ENCODE results near the gene LMO7. TPM values are rescaled to one million over a fixed set of nuclear protein-coding genes. Genes with fewer than 3 reads are reported as not detected.

The LMO7 gene
- total and polyA plus RNA-seq, 2 experiments from 2014 or later: 47.2 to 105 TPM

DNA sequence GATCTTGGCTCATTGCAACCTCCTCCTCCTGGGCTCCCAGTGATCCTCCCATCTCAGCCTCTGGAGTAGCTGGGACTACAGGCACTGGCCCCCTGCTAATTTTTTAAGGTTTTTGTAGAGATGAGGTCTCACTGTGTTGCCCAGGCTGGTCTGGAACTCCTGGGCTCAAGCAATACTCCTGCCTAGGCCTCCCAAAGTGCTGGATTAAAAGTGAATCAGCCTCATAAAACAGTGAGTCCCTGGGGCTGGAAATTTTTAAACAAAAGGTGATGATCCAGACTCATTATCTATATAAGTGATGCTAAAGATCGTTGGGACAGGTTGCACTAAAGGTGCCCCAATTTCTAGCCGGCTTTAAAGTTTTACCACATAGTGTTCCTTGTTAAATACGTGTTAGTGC, 112.7 kb downstream of the LMO7 start:
- Histone ChIP-seq H3K27me3 (no peaks in the 10 kb centered on the region), H3K4me2 (no peak overlapping the region), H3K36me3 (replicated peaks; ENCODE audit: insufficient read depth, low read depth) (no peaks in the 10 kb centered on the region), H3K79me2 (no peaks in the 10 kb centered on the region), H3K27ac (no peak overlapping the region), H3K4me1 (ENCODE audit: insufficient read depth) (peaks cover 4% of the 10 kb centered on the region), H3K9me3 (ENCODE audit: low read depth) (no peaks in the 10 kb centered on the region), H2AFZ (no peak overlapping the region), H3K9me2 (replicated peaks; ENCODE audit: insufficient read depth) (no peaks in the 10 kb centered on the region), H4K20me1 (ENCODE audit: insufficient read depth, poor library complexity, severe bottlenecking) (no peaks in the 10 kb centered on the region), H3K4me3 (no peak overlapping the region)
- 73% methylated on average over 3 of the region's 3 CpGs for WGBS (ENCODE audit: low lambda C conversion rate, missing lambda C conversion rate)
- DNase-seq (ENCODE audit: low spot score): no peak
- TF ChIP-seq EZH2 (IDR thresholded peaks at IDR 0.05; ENCODE audit: borderline replicate concordance) (no peak), EZH2phosphoT487 (IDR thresholded peaks at IDR 0.05; ENCODE audit: low read depth, severe bottlenecking, unreplicated experiment) (no peak)
- TF ChIP-seq, protein P1, sequence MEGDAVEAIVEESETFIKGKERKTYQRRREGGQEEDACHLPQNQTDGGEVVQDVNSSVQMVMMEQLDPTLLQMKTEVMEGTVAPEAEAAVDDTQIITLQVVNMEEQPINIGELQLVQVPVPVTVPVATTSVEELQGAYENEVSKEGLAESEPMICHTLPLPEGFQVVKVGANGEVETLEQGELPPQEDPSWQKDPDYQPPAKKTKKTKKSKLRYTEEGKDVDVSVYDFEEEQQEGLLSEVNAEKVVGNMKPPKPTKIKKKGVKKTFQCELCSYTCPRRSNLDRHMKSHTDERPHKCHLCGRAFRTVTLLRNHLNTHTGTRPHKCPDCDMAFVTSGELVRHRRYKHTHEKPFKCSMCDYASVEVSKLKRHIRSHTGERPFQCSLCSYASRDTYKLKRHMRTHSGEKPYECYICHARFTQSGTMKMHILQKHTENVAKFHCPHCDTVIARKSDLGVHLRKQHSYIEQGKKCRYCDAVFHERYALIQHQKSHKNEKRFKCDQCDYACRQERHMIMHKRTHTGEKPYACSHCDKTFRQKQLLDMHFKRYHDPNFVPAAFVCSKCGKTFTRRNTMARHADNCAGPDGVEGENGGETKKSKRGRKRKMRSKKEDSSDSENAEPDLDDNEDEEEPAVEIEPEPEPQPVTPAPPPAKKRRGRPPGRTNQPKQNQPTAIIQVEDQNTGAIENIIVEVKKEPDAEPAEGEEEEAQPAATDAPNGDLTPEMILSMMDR (IDR thresholded peaks at IDR 0.05; ENCODE audit: poor library complexity): no peak

DNA sequence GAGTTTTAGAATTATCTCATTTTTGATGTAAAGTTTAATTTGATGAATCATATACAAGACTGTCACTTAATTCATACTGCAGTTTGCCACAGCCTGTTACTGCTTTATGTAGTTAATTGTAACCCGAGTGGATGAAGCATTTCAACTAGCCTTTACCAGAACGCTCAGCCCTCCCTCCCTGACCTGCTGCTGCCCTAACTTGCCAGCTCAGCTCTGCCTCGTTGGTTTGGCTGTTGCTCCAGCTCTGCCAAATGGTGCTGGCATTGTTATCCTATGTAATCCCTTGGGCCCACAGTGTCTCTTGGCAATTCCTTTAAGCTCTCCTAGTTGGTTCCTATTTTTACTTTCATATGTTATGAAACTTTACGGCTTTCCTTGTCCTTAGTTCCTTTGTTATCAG, 113.3 kb downstream of the LMO7 start:
- Histone ChIP-seq H3K27ac (no peak overlapping the region), H3K9me2 (replicated peaks; ENCODE audit: insufficient read depth) (no peaks in the 10 kb centered on the region), H3K4me3 (no peak overlapping the region), H3K27me3 (no peaks in the 10 kb centered on the region), H3K79me2 (no peaks in the 10 kb centered on the region), H4K20me1 (ENCODE audit: insufficient read depth, poor library complexity, severe bottlenecking) (no peaks in the 10 kb centered on the region), H3K4me2 (no peak overlapping the region), H3K4me1 (ENCODE audit: insufficient read depth) (peaks cover 4% of the 10 kb centered on the region), H3K36me3 (replicated peaks; ENCODE audit: insufficient read depth, low read depth) (no peaks in the 10 kb centered on the region), H3K9me3 (ENCODE audit: low read depth) (no peaks in the 10 kb centered on the region), H2AFZ (no peak overlapping the region)
- no peak for TF ChIP-seq EZH2phosphoT487 (IDR thresholded peaks at IDR 0.05; ENCODE audit: low read depth, severe bottlenecking, unreplicated experiment)
- TF ChIP-seq, protein P1 (IDR thresholded peaks at IDR 0.05; ENCODE audit: poor library complexity): no peak
- no peak for TF ChIP-seq EZH2 (IDR thresholded peaks at IDR 0.05; ENCODE audit: borderline replicate concordance)
- WGBS (ENCODE audit: low lambda C conversion rate, missing lambda C conversion rate): 37% methylated on average over 4 of the region's 4 CpGs
- no peak for DNase-seq (ENCODE audit: low spot score)

DNA sequence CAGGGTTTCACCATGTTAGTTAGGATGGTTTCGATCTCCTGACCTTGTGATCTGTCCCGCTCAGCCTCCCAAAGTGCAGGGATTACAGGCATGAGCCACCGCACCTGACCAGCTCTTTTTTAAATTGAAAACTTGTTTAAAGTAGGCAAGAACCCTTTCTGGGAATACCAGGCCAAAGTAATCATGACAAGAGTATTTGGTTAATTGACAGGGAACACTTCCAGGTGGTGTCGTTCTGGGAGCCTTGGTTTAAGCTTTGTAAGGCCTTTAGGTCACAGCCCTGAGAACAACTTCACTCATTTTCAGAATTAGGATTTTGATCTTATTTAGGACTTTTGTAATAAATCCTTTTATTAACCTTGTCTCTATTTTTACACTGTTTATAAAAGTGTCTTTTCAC, 115.2 kb downstream of the LMO7 start:
- Histone ChIP-seq H3K4me2 (no peak overlapping the region), H3K79me2 (no peaks in the 10 kb centered on the region), H4K20me1 (ENCODE audit: insufficient read depth, poor library complexity, severe bottlenecking) (no peaks in the 10 kb centered on the region), H3K9me3 (ENCODE audit: low read depth) (no peaks in the 10 kb centered on the region), H3K4me3 (no peak overlapping the region), H3K4me1 (ENCODE audit: insufficient read depth) (peaks cover 4% of the 10 kb centered on the region), H2AFZ (no peak overlapping the region), H3K27ac (no peak overlapping the region), H3K9me2 (replicated peaks; ENCODE audit: insufficient read depth) (no peaks in the 10 kb centered on the region), H3K27me3 (no peaks in the 10 kb centered on the region), H3K36me3 (replicated peaks; ENCODE audit: insufficient read depth, low read depth) (no peaks in the 10 kb centered on the region)
- TF ChIP-seq, protein P1 (IDR thresholded peaks at IDR 0.05; ENCODE audit: poor library complexity): no peak
- TF ChIP-seq EZH2 (IDR thresholded peaks at IDR 0.05; ENCODE audit: borderline replicate concordance) (no peak), EZH2phosphoT487 (IDR thresholded peaks at IDR 0.05; ENCODE audit: low read depth, severe bottlenecking, unreplicated experiment) (no peak)
- no peak for DNase-seq (ENCODE audit: low spot score)
- WGBS (ENCODE audit: low lambda C conversion rate, missing lambda C conversion rate): 81% methylated on average over 4 of the region's 4 CpGs

DNA sequence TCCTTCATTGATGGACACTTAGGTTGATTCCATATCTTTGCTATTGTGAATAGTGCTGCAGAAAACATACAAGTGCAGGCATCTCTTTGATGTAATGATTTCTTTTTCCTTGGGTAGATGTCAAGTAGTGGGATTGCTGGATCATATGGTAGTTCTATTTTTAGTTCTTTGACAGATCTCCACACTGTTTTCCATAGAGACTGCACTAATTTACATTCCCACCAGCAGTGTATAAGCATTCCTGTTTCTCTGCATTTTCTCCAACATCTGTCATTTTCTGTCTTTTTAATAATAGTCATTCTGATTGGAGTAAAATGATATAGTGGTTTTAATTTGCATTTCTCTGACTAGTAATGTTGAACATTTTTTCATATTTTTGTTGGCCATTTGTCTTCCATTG, 116.7 kb downstream of the LMO7 start:
- Histone ChIP-seq H3K79me2 (no peaks in the 10 kb centered on the region), H3K4me1 (ENCODE audit: insufficient read depth) (peaks cover 4% of the 10 kb centered on the region), H3K27me3 (no peaks in the 10 kb centered on the region), H3K4me2 (no peak overlapping the region), H3K9me3 (ENCODE audit: low read depth) (no peaks in the 10 kb centered on the region), H3K9me2 (replicated peaks; ENCODE audit: insufficient read depth) (no peaks in the 10 kb centered on the region), H3K27ac (no peak overlapping the region), H3K4me3 (no peak overlapping the region), H4K20me1 (ENCODE audit: insufficient read depth, poor library complexity, severe bottlenecking) (no peaks in the 10 kb centered on the region), H3K36me3 (replicated peaks; ENCODE audit: insufficient read depth, low read depth) (no peaks in the 10 kb centered on the region), H2AFZ (no peak overlapping the region)
- TF ChIP-seq, protein P1 (IDR thresholded peaks at IDR 0.05; ENCODE audit: poor library complexity): no peak
- no peak for TF ChIP-seq EZH2phosphoT487 (IDR thresholded peaks at IDR 0.05; ENCODE audit: low read depth, severe bottlenecking, unreplicated experiment)
- no peak for DNase-seq (ENCODE audit: low spot score)
